HCT116 (cell line): ENCODE results near the gene INF2.

Source experiments
- CTCF ChIP-seq, 3 experiments: fragments of 200-600 bp in 1 of 3; sonication (generic) in 1 of 3; IDR thresholded peaks in 2 of 3; conservative IDR thresholded peaks in 1 of 3; 2 replicates each; pipeline ENCODE4 v1.5.1; 2012 to 2017; ENCODE audit warnings: low read depth in 2 of 3, low read length in 2 of 3, antibody characterized with exemption in 1 of 3, borderline replicate concordance in 1 of 3, control low read depth in 1 of 3, mild to moderate bottlenecking in 1 of 3, mixed read lengths in 1 of 3, mixed run types in 1 of 3, moderate library complexity in 1 of 3; ENCODE audit not compliant: insufficient read depth in 1 of 3
- EZH2 ChIP-seq: fragments of 200-600 bp; sonication (generic); IDR thresholded peaks from 2 replicates; pipeline ENCODE4 v1.6.1; 2017; ENCODE audit warnings: antibody characterized with exemption, mixed run types
- EZH2phosphoT487 ChIP-seq: fragments of 200-600 bp; IDR thresholded peaks from 2 replicates; pipeline ENCODE4 v1.6.1; 2018; ENCODE audit warnings: antibody characterized with exemption, borderline replicate concordance
- POLR2A ChIP-seq: IDR thresholded peaks from 2 replicates; pipeline ENCODE4 v1.7.0; 2011; ENCODE audit warnings: borderline replicate concordance; ENCODE audit not compliant: insufficient read depth, insufficient read length; ENCODE audit errors: extremely low read depth
- SP1 ChIP-seq: IDR thresholded peaks from 2 replicates; pipeline ENCODE4 v1.6.1; 2012; ENCODE audit warnings: low read depth
- ZBTB33 ChIP-seq: IDR thresholded peaks from 2 replicates; pipeline ENCODE4 v1.6.1; 2011; ENCODE audit warnings: mild to moderate bottlenecking, low read length, moderate library complexity; ENCODE audit not compliant: insufficient replicate concordance; ENCODE audit errors: extremely low read depth
- ZFX ChIP-seq: fragments of 450-650 bp; IDR thresholded peaks from 2 replicates; pipeline ENCODE4 v1.6.1; 2017
- ZNF274 ChIP-seq: fragments of 200-500 bp; sonication (Bioruptor generic); IDR thresholded peaks from 2 replicates; pipeline ENCODE4 v1.6.1; 2014; ENCODE audit warnings: mild to moderate bottlenecking, low read depth, low read length, inconsistent platforms

GRCh38 chr14:104691546-104692260 is 2.3 kb downstream of the INF2 start:
- no peak for TF ChIP-seq CTCF (IDR thresholded peaks at IDR 0.05 in 2 of 3, conservative IDR thresholded peaks at IDR 0.05 in 1 of 3; ENCODE audit: borderline replicate concordance in 1 of 3, insufficient read depth in 1 of 3, low read depth in 2 of 3, low read length in 2 of 3)
- no peak for TF ChIP-seq SP1
- TF ChIP-seq ZBTB33, result no peak
- no peak for TF ChIP-seq ZFX
- no peak for TF ChIP-seq EZH2
- TF ChIP-seq POLR2A, result no peak
- TF ChIP-seq ZNF274, result no peak
- no peak for TF ChIP-seq EZH2phosphoT487
